ENCODE measurements around the gene BSN.
A peak's percentile ranks its signal among the peaks of the same experiment; 100 is the strongest.

BSN gene

DNA sequence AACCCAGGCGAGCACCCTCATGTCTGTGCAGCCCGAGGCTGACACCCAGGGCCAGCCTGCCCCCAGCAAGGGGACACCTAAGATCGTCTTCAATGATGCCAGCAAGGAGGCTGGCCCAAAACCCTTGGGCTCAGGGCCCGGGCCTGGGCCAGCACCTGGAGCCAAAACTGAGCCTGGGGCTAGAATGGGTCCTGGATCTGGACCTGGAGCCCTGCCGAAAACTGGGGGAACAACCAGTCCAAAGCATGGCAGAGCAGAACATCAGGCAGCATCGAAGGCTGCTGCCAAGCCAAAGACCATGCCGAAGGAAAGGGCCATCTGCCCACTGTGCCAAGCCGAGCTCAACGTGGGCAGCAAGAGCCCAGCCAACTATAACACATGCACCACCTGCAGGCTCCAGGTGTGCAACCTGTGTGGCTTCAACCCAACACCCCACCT is 88.5 kb downstream of the BSN start:
- peak overlapping the region; percentile 44 for H2AK5ac ChIP-seq (ENCODE audit: low read depth, low read length)
- peaks cover 0 to 20% of the 10 kb centered on the region in 2 donors for H3K36me3 ChIP-seq (replicated peaks in 1 of 2; ENCODE audit: control insufficient read depth in 2 of 2, insufficient read depth in 2 of 2, low read length in 2 of 2)
- no peaks in the 10 kb centered on the region for H3K27me3 ChIP-seq (ENCODE audit: control insufficient read depth in 3 of 3, insufficient read depth in 3 of 3, low read depth in 1 of 3, low read length in 3 of 3)
- DNase-seq (ENCODE audit: low spot score) = no peak
- H3K9me3 ChIP-seq (replicated peaks in 1 of 2; ENCODE audit: control insufficient read depth in 2 of 2, insufficient read depth in 1 of 2, low read depth in 1 of 2, low read length in 2 of 2) = peaks cover 0 to 1% of the 10 kb centered on the region in 2 donors
- no peak overlapping the region for H2BK5ac ChIP-seq (ENCODE audit: low read length)
- H2BK12ac ChIP-seq (ENCODE audit: low read length) = no peak overlapping the region
- H3K23ac ChIP-seq (ENCODE audit: low read depth, low read length, poor library complexity) = peak overlapping the region; percentile 13
- H3K18ac ChIP-seq (ENCODE audit: low read length) = peak overlapping the region; percentile 52
- H3K9ac ChIP-seq (ENCODE audit: low read depth, low read length, poor library complexity) = no peak overlapping the region
- no peak overlapping the region for H3K4me2 ChIP-seq (ENCODE audit: insufficient read depth, low read length, poor library complexity, severe bottlenecking)
- no peaks in the 10 kb centered on the region for H3K79me1 ChIP-seq (ENCODE audit: low read depth, low read length)
- no peak overlapping the region for H2BK15ac ChIP-seq (ENCODE audit: low read length)
- H4K8ac ChIP-seq (ENCODE audit: low read depth, low read length) = peak overlapping the region; percentile 44
- H3K27ac ChIP-seq (replicated peaks; ENCODE audit: low read length) = no peak overlapping the region
- no peak overlapping the region for H2AFZ ChIP-seq (ENCODE audit: low read length)
- no peak overlapping the region for H3K14ac ChIP-seq (ENCODE audit: low read length)
- H4K91ac ChIP-seq (ENCODE audit: low read depth, low read length, poor library complexity) = no peak overlapping the region
- no CpG with 5 or more reads among the region's 9 CpGs for WGBS, 2 donors (ENCODE audit: extremely low coverage in 2 of 2, insufficient read length in 2 of 2, insufficient replicate concordance in 1 of 2)
- peaks cover 0 to 2% of the 10 kb centered on the region in 2 donors for H3K4me1 ChIP-seq (ENCODE audit: control insufficient read depth in 2 of 2, insufficient read depth in 1 of 2, low read depth in 1 of 2, low read length in 2 of 2)
- H3K4ac ChIP-seq (ENCODE audit: low read length) = no peak overlapping the region
- H3K4me3 ChIP-seq (ENCODE audit: low read length in 2 of 2) = no peak overlapping the region
- H2BK120ac ChIP-seq (ENCODE audit: low read depth, low read length) = no peak overlapping the region

DNA sequence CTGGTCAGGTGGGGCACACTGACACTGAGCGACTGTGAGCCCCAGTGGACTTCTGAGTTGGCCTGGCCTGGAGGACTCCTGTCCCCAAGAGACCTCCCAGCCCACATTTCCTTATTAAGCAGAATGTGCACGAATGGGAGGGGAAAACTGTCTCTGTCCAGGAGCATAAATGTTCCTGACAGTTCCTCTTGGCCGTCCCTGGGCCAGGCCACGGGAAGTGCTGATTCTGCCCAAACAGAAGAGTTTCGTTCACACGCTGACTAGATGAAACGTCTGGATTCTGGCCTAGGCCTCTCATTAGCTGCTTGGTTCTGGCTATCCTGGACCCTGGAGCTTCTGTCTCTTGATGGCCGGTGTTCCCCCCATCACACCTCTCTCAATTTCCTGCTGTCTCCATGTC is 90.4 kb downstream of the BSN start:
- Histone ChIP-seq H2BK120ac (ENCODE audit: low read depth, low read length) (no peak overlapping the region), H2AFZ (ENCODE audit: low read length) (no peak overlapping the region), H3K27me3 (ENCODE audit: control insufficient read depth in 3 of 3, insufficient read depth in 3 of 3, low read depth in 1 of 3, low read length in 3 of 3) (no peaks in the 10 kb centered on the region), H3K9ac (ENCODE audit: low read depth, low read length, poor library complexity) (no peak overlapping the region), H3K18ac (ENCODE audit: low read length) (no peak overlapping the region), H3K4me2 (ENCODE audit: insufficient read depth, low read length, poor library complexity, severe bottlenecking) (no peak overlapping the region), H3K27ac (replicated peaks; ENCODE audit: low read length) (no peak overlapping the region), H2BK5ac (ENCODE audit: low read length) (no peak overlapping the region), H3K79me1 (ENCODE audit: low read depth, low read length) (no peaks in the 10 kb centered on the region), H2BK12ac (ENCODE audit: low read length) (no peak overlapping the region), H3K4me1 (ENCODE audit: control insufficient read depth in 2 of 2, insufficient read depth in 1 of 2, low read depth in 1 of 2, low read length in 2 of 2) (no peaks in the 10 kb centered on the region), H4K8ac (ENCODE audit: low read depth, low read length) (no peak overlapping the region), H3K4me3 (ENCODE audit: low read length in 2 of 2) (no peak overlapping the region), H2AK5ac (ENCODE audit: low read depth, low read length) (no peak overlapping the region), H3K14ac (ENCODE audit: low read length) (no peak overlapping the region), H3K4ac (ENCODE audit: low read length) (no peak overlapping the region), H2BK15ac (ENCODE audit: low read length) (no peak overlapping the region), H4K91ac (ENCODE audit: low read depth, low read length, poor library complexity) (no peak overlapping the region), H3K23ac (ENCODE audit: low read depth, low read length, poor library complexity) (no peak overlapping the region), H3K36me3 (replicated peaks in 1 of 2; ENCODE audit: control insufficient read depth in 2 of 2, insufficient read depth in 2 of 2, low read length in 2 of 2) (peaks cover 0 to 20% of the 10 kb centered on the region in 2 donors), H3K9me3 (replicated peaks in 1 of 2; ENCODE audit: control insufficient read depth in 2 of 2, insufficient read depth in 1 of 2, low read depth in 1 of 2, low read length in 2 of 2) (peaks cover 0 to 1% of the 10 kb centered on the region in 2 donors)
- no CpG with 5 or more reads among the region's 8 CpGs for WGBS, 2 donors (ENCODE audit: extremely low coverage in 2 of 2, insufficient read length in 2 of 2, insufficient replicate concordance in 1 of 2)
- DNase-seq (ENCODE audit: low spot score) = no peak

DNA sequence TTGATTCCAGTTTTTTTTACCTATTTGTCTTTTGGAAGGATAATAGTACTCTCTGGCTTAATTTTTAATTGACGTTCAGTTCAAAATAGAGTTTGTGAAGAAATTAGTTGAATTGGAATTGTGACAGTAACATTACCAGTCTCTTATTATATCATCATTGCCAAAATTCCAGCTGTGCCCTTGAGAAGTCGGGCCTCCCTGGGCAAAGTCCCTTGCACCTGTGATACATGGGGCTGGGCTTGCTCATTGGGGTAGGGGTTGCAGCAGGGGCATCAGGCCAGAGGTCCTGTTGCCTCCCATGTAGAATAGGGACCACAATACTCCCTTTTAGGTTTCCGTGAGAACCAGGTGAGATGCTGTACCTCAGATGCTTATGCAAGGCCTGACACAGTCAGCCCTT is 92.0 kb downstream of the BSN start:
- no peak overlapping the region for H3K23ac ChIP-seq (ENCODE audit: low read depth, low read length, poor library complexity)
- WGBS, 2 donors (ENCODE audit: extremely low coverage in 2 of 2, insufficient read length in 2 of 2, insufficient replicate concordance in 1 of 2) = no CpG with 5 or more reads among the region's 3 CpGs
- H3K36me3 ChIP-seq (replicated peaks in 1 of 2; ENCODE audit: control insufficient read depth in 2 of 2, insufficient read depth in 2 of 2, low read length in 2 of 2) = peaks cover 0 to 20% of the 10 kb centered on the region in 2 donors
- H4K8ac ChIP-seq (ENCODE audit: low read depth, low read length) = no peak overlapping the region
- no peak overlapping the region for H3K4me3 ChIP-seq (ENCODE audit: low read length in 2 of 2)
- no peak overlapping the region for H3K9ac ChIP-seq (ENCODE audit: low read depth, low read length, poor library complexity)
- H2BK15ac ChIP-seq (ENCODE audit: low read length) = no peak overlapping the region
- peaks cover 2% of the 10 kb centered on the region for H3K79me1 ChIP-seq (ENCODE audit: low read depth, low read length)
- H3K14ac ChIP-seq (ENCODE audit: low read length) = no peak overlapping the region
- H3K9me3 ChIP-seq (replicated peaks in 1 of 2; ENCODE audit: control insufficient read depth in 2 of 2, insufficient read depth in 1 of 2, low read depth in 1 of 2, low read length in 2 of 2) = peaks cover 0 to 1% of the 10 kb centered on the region in 2 donors
- no peak overlapping the region for H2AK5ac ChIP-seq (ENCODE audit: low read depth, low read length)
- no peak overlapping the region for H3K18ac ChIP-seq (ENCODE audit: low read length)
- H3K27ac ChIP-seq (replicated peaks; ENCODE audit: low read length) = no peak overlapping the region
- H3K4me2 ChIP-seq (ENCODE audit: insufficient read depth, low read length, poor library complexity, severe bottlenecking) = no peak overlapping the region
- no peak overlapping the region for H2AFZ ChIP-seq (ENCODE audit: low read length)
- H2BK12ac ChIP-seq (ENCODE audit: low read length) = no peak overlapping the region
- peak overlapping the region; percentile 83 for H2BK5ac ChIP-seq (ENCODE audit: low read length)
- no peaks in the 10 kb centered on the region for H3K27me3 ChIP-seq (ENCODE audit: control insufficient read depth in 3 of 3, insufficient read depth in 3 of 3, low read depth in 1 of 3, low read length in 3 of 3)
- H3K4me1 ChIP-seq (ENCODE audit: control insufficient read depth in 2 of 2, insufficient read depth in 1 of 2, low read depth in 1 of 2, low read length in 2 of 2) = peaks cover 0 to 2% of the 10 kb centered on the region in 2 donors
- H4K91ac ChIP-seq (ENCODE audit: low read depth, low read length, poor library complexity) = no peak overlapping the region
- no peak overlapping the region for H2BK120ac ChIP-seq (ENCODE audit: low read depth, low read length)
- H3K4ac ChIP-seq (ENCODE audit: low read length) = no peak overlapping the region
- DNase-seq (ENCODE audit: low spot score) = no peak

DNA sequence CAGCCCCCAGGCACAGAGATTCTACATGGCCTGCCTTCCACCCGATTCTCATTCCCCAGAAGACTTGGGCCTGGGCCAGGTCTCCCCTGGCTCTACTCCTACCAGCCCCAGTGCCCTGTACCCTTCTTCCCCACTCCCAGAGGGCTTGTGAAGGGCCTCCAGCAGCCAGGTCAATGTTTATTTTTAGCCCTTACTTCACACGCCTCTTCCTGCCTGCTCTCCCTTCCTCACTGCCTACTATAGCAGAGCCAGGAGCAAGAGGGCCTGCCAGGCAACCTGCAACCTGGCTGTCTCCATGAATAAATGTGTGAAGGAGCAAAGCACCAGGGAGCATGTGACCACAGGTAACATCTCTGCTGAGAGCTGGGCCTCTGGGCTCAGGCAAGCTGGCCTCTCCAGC is 93.5 kb downstream of the BSN start:
- WGBS, 2 donors (ENCODE audit: extremely low coverage in 2 of 2, insufficient read length in 2 of 2, insufficient replicate concordance in 1 of 2) = no CpG with 5 or more reads among the region's 2 CpGs
- Histone ChIP-seq H3K4ac (ENCODE audit: low read length) (no peak overlapping the region), H3K27me3 (ENCODE audit: control insufficient read depth in 3 of 3, insufficient read depth in 3 of 3, low read depth in 1 of 3, low read length in 3 of 3) (no peaks in the 10 kb centered on the region), H2AK5ac (ENCODE audit: low read depth, low read length) (no peak overlapping the region), H2BK15ac (ENCODE audit: low read length) (no peak overlapping the region), H3K4me1 (ENCODE audit: control insufficient read depth in 2 of 2, insufficient read depth in 1 of 2, low read depth in 1 of 2, low read length in 2 of 2) (peaks cover 0 to 2% of the 10 kb centered on the region in 2 donors), H3K9ac (ENCODE audit: low read depth, low read length, poor library complexity) (no peak overlapping the region), H3K23ac (ENCODE audit: low read depth, low read length, poor library complexity) (no peak overlapping the region), H2BK5ac (ENCODE audit: low read length) (no peak overlapping the region), H3K36me3 (replicated peaks in 1 of 2; ENCODE audit: control insufficient read depth in 2 of 2, insufficient read depth in 2 of 2, low read length in 2 of 2) (peaks cover 0 to 27% of the 10 kb centered on the region in 2 donors), H3K79me1 (ENCODE audit: low read depth, low read length) (peaks cover 2% of the 10 kb centered on the region), H3K27ac (replicated peaks; ENCODE audit: low read length) (no peak overlapping the region), H3K9me3 (replicated peaks in 1 of 2; ENCODE audit: control insufficient read depth in 2 of 2, insufficient read depth in 1 of 2, low read depth in 1 of 2, low read length in 2 of 2) (peaks cover 0 to 1% of the 10 kb centered on the region in 2 donors), H3K4me3 (ENCODE audit: low read length in 2 of 2) (peak overlapping the region in 1 of 2 donors; percentile 5), H3K18ac (ENCODE audit: low read length) (peak overlapping the region; percentile 77), H4K91ac (ENCODE audit: low read depth, low read length, poor library complexity) (no peak overlapping the region), H2BK120ac (ENCODE audit: low read depth, low read length) (no peak overlapping the region), H3K14ac (ENCODE audit: low read length) (no peak overlapping the region), H3K4me2 (ENCODE audit: insufficient read depth, low read length, poor library complexity, severe bottlenecking) (no peak overlapping the region), H4K8ac (ENCODE audit: low read depth, low read length) (no peak overlapping the region), H2AFZ (ENCODE audit: low read length) (no peak overlapping the region), H2BK12ac (ENCODE audit: low read length) (peak overlapping the region; percentile 69)
- no peak for DNase-seq (ENCODE audit: low spot score)

All from neuronal stem cell (in vitro differentiated cells).